ENCODE measurements around the gene HNRNPA2B1.

Gene HNRNPA2B1

GRCh38 chr7:26200444-26201246 is at the start of gene HNRNPA2B1:
Gene HNRNPA2B1, minus strand, starts transcription at chr7:26200746. Its CDS starts 169 bp downstream, at chr7:26200577.
- peak; percentile 95 to 97 for DNase-seq (ENCODE audit: extremely low read depth in 1 of 2, low read depth in 1 of 2)

GRCh38 chr7:26250239-26250638 is 49.7 kb upstream of the HNRNPA2B1 start:
- DNase-seq (ENCODE audit: extremely low read depth in 1 of 2, low read depth in 1 of 2), result no peak

- DNase-seq (ENCODE audit: extremely low read depth in 1 of 2, low read depth in 1 of 2), result no peak
Measured at GRCh38 chr7:26245150-26245549, 44.6 kb upstream of the HNRNPA2B1 start.

GRCh38 chr7:26238032-26238431 is 37.5 kb upstream of the HNRNPA2B1 start:
- DNase-seq (ENCODE audit: extremely low read depth in 1 of 2, low read depth in 1 of 2), result no peak

GRCh38 chr7:26237035-26237807 is 36.7 kb upstream of the HNRNPA2B1 start:
- DNase-seq (ENCODE audit: extremely low read depth in 1 of 2, low read depth in 1 of 2), result no peak

- no peak for DNase-seq (ENCODE audit: extremely low read depth in 1 of 2, low read depth in 1 of 2)
Measured at GRCh38 chr7:26233902-26234511, 33.5 kb upstream of the HNRNPA2B1 start.

- no peak for DNase-seq (ENCODE audit: extremely low read depth in 1 of 2, low read depth in 1 of 2)
Measured at GRCh38 chr7:26227987-26228386, 27.4 kb upstream of the HNRNPA2B1 start.

GRCh38 chr7:26224359-26224758 is 23.8 kb upstream of the HNRNPA2B1 start:
- no peak for DNase-seq (ENCODE audit: extremely low read depth in 1 of 2, low read depth in 1 of 2)

GRCh38 chr7:26216049-26216448 is 15.5 kb upstream of the HNRNPA2B1 start:
- no peak for DNase-seq (ENCODE audit: extremely low read depth in 1 of 2, low read depth in 1 of 2)

- DNase-seq (ENCODE audit: extremely low read depth in 1 of 2, low read depth in 1 of 2), result no peak
Measured at GRCh38 chr7:26213807-26214515, 13.4 kb upstream of the HNRNPA2B1 start.

- no peak for DNase-seq (ENCODE audit: extremely low read depth in 1 of 2, low read depth in 1 of 2)
Measured at GRCh38 chr7:26212921-26213718, 12.6 kb upstream of the HNRNPA2B1 start.

- DNase-seq (ENCODE audit: extremely low read depth in 1 of 2, low read depth in 1 of 2), result no peak
Measured at GRCh38 chr7:26208040-26208439, 7.5 kb upstream of the HNRNPA2B1 start.

- DNase-seq (ENCODE audit: extremely low read depth in 1 of 2, low read depth in 1 of 2), result no peak
Measured at GRCh38 chr7:26203016-26203415, 2.5 kb upstream of the HNRNPA2B1 start.

- peak in 1 of 2 donors; percentile 43 for DNase-seq (ENCODE audit: extremely low read depth in 1 of 2, low read depth in 1 of 2)
Measured at GRCh38 chr7:26202019-26202990, 1.8 kb upstream of the HNRNPA2B1 start.

GRCh38 chr7:26201247-26202018 is 887 bp upstream of the HNRNPA2B1 start, which contains the start of gene CBX3:
Gene CBX3, plus strand, starts transcription at chr7:26201745. Its CDS starts 1,254 bp downstream, at chr7:26202999.
- peak; percentile 61 to 75 for DNase-seq (ENCODE audit: extremely low read depth in 1 of 2, low read depth in 1 of 2)

- peak; percentile 42 to 67 for DNase-seq (ENCODE audit: extremely low read depth in 1 of 2, low read depth in 1 of 2)
Measured at GRCh38 chr7:26200038-26200443, 505 bp downstream of the HNRNPA2B1 start.

GRCh38 chr7:26199301-26200037 is 1.1 kb downstream of the HNRNPA2B1 start:
- DNase-seq (ENCODE audit: extremely low read depth in 1 of 2, low read depth in 1 of 2), result peak; percentile 20 to 44

Measured in activated CD8-positive, alpha-beta memory T cell treated with anti-CD3 and anti-CD28 coated beads for 1 hour (primary cell).